CD4-positive, alpha-beta T cell treated with Interleukin-15 for 4 hours (primary cell): Measurements from ENCODE around the gene CDH22.

Experiments
- DNase-seq: peaks from one replicate; pipeline ENCODE4 v3.0.0-alpha.2; 2020; ENCODE audit warnings: low spot score

The CDH22 gene

DNA sequence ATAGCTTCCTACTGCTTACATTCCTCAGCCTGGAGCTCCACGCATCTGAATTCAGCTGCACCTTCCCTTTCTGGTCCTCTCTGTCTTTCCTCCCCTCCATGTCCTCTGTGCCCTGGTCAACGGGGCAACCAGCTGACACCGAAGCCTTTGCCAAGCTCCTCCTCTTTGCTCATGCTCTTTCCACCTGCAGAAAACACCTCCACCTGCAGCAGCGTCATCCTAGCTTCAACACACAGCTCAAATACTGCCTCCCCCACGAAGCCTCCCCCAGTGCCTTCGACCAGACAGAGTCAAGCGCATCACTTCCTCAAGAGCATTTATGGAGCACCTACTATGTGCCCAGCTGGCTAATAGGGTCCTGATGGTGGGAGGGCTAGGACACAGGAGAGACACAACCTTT lies 9.2 kb downstream of the CDH22 start:
- DNase-seq = no peak

DNA sequence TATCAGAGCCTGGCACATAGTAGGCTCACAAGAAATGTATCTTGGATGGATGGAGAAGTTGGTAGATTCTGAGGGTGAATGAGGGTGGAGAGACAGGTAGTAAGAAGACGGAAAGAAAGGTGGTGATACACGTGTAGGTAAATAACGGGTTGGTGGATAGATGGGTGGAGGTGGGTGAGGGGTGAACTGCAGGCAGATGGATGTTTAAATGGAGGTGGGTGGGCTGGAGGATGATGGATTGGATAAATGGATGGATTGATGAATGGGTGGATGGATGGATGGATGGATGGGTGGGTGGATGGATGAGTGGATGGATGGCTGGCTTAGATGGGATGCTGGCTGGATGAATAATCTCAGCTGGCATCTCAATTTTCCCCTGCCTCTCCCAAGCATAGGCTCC lies 9.9 kb downstream of the CDH22 start:
- no peak for DNase-seq

DNA sequence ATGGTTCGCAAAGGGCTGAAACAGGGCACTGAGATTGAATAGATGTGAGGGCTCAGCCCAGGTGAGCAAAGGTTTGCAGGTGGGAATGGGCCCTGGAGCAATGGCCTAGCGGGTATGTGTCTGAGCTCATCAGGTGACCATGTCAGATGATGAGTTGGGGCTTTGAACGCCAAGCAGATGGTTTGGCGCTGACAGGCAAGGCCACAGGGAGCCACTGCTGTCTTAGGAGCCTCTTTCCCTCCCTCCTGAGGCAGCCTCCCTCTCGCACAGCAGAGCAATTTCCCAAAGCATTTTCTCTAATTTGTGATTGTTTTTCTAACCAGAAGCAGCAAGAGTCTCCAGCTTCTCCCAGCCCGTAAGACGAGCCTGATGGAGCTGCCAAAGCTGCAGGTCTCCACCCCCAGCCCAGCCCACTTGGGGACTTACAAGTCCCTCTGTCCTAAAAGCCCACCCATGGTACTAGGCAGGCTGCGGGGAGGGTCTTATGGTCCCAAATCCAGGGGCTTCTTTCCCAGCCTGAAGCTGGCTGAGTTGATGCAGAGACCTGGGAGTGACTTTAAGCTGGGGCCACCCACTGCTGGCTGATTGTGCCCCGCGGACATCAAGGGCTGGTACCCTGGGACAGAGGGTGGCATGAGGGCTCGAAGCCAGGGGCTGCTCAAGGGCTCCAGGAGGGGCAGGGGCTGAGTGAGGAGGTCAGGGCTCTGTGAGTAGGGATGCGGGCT lies 11.6 kb downstream of the CDH22 start:
- no peak for DNase-seq

GRCh38 chr20:46293084-46293483 lies 15.2 kb downstream of the CDH22 start:
- no peak for DNase-seq

GRCh38 chr20:46291401-46291800 lies 16.9 kb downstream of the CDH22 start:
- DNase-seq = no peak

GRCh38 chr20:46289432-46289831 lies 18.9 kb downstream of the CDH22 start:
- no peak for DNase-seq

GRCh38 chr20:46286977-46287376 lies 21.3 kb downstream of the CDH22 start:
- no peak for DNase-seq

GRCh38 chr20:46286382-46286781 lies 21.9 kb downstream of the CDH22 start:
- no peak for DNase-seq

DNA sequence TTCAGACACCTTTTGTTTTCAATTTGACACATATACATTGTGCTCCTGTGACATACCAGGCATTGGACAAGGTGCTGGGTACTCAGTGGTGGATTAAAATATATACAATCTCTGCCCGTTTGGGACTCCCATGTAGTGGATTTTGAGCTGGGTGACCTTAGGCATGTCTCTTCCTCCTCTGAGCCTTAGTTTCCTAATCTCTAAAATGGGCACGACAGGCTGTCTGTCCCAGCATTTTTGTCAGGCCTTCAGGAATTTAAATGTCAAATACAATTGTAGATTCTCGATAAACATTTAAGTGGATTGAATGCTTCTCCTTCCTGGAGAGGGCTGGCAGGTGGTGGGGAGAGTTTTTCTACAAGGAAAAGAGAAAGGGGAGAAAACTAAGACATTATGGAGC lies 22.6 kb downstream of the CDH22 start:
- no peak for DNase-seq

DNA sequence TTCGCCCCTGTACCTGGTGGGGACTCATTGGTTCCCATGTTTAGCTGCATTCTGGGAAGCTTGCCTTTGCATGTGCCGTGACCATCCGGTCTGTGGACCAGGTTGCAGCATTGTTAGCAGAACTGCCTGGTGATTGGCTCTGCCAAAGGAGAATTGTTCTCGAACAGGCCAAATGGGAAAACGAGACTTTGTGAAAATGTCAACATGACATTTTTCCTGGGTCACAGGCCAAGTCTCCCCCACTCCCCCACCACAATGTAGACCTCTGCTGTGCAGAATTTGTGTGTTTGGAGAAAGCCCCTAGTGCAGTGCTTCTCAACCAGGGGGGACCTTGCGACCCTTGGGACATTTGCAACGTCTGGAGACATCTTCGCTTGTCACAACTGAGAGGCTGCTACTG lies 23.2 kb downstream of the CDH22 start:
- no peak for DNase-seq

- DNase-seq = no peak
Measured at GRCh38 chr20:46284040-46284427, 24.3 kb downstream of the CDH22 start.

DNA sequence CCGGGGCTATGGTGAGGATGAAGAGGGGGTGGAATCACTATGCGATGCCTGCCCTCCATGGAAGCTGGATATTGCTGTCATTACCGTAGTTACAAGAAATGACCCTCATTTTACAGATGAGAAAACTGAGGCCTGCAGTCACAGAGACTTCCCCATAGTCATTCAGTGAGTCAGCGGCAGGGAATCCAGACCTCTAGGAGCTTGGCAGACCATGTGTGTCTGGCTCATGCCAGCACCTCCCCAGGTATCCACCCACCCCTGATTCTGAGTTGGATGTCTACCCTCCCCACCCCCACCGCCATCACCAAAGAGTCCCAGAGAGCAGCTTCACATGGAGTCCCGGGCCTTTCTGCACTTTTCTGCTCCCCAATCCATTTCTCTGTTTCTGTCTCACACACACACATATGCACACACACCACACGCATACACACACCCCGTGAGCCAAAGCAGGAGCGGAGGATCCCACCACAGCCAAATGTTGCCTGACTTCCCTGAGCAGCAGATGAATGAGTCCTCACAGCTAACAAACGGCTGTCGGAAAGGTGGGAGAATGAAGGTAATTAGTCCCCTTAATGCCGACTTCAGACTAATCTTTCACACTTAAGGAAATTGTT lies 24.8 kb downstream of the CDH22 start:
- no peak for DNase-seq

DNA sequence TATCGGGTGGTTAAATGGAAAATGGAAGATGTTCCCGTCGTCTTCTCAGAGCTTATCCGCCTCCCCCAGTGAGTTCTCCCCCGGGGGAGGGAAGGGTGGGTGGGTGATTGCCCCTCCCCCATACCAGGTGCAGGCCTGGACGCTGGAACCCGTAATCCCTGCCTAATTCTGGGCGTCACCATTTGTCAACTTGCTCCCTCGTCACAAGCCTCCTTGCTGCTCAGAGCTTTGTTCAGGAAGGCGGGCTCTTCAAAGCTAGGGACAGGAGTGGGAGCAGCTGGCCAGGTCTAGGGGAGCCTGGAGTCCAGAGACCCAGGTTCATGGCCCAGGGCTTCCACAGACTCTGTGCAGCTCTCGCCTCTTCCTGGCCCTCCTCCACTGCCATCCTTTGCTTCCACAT lies 25.6 kb downstream of the CDH22 start:
- no peak for DNase-seq

DNA sequence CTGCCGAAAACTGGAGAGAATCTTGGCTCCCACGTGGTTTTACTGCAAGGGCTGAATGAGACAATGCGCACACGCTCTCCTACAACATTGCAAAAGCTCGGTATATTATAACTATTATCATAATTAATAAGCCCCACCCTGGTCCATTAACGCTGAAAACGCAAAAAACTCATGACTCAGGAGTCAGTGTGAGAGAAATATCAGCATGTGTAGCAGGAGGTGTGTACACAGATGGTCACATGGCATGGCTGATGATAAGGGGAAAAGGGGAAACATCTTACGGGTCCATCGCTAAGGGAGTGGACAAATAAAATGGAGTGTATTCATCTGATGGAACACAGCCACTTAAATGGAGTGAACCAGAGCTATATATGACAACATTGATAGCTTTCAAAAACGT lies 29.2 kb downstream of the CDH22 start:
- DNase-seq = no peak

GRCh38 chr20:46277602-46278001 lies 30.7 kb downstream of the CDH22 start:
- DNase-seq = no peak

- DNase-seq = no peak
Measured at GRCh38 chr20:46276531-46276930, 31.8 kb downstream of the CDH22 start.

- no peak for DNase-seq
Measured at GRCh38 chr20:46275091-46275490, 33.2 kb downstream of the CDH22 start.

GRCh38 chr20:46273717-46274116 lies 34.6 kb downstream of the CDH22 start:
- DNase-seq = no peak

DNA sequence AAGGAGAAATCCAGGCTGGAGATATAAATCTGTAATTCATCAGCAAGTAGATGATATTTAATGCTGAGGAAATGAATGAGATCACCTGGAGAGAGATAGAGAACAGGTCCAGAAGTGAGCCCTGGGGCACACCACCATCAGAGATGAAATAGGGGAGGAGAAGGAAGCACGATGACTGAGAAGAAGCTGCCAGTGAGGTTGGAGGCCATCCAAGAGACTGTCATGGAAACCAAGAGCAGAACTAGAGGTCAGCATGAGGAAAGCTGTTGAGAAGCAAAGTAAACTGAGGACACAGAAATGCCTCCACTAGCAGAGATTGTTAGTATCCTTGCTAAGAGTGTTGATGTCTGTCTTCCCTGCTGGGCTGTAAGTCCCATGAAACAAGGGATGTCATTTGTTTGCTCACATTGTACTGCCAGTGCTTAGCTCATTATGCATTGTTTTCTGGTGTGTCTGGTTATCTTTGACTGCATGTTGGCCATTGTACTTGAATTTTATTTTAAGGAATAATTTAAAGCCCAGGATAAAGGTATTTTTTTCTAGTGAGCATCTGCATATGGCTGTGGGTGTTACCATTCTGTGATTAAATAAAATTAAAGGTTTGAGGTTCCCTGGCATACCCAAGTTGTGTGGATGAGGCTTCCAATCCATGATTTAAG lies 35.8 kb downstream of the CDH22 start:
- no peak for DNase-seq

DNA sequence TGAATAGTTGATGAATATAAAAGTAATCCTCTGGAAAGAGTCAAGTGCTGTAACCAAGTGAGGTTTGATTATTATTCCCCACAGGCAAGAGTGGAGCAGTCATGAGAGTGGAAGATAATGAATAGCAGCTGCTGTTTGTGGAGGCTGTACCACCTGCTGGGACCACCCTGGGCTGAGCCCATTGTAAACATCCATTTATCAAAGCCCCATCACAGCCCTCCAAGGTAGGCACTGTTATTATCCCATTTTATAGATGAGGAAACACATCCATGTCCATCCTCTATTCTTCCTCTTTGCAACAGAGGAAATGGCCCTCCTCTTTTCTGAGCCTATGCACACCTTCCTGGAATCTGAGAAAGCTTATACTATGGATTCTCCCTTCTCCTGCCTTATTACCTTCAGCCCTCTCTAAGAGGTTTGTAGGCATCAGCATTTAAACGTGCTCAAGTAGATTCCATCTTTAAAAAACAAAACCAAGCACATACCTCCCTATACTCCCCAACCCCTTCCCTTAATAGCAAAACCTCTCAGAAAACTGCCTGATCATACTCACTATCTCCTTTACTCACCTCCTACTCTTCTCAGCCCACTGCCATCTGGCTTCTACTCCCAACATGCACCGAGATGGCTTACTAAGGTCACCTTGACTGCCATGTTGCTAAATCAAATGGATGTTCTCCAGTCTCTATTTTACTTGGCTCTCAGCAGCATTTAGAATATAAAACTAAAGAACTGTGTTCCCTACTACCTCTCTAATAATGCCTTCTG lies 37.1 kb downstream of the CDH22 start:
- no peak for DNase-seq

GRCh38 chr20:46269372-46269771 lies 38.9 kb downstream of the CDH22 start:
- no peak for DNase-seq

GRCh38 chr20:46268662-46269061 lies 39.6 kb downstream of the CDH22 start:
- no peak for DNase-seq

DNA sequence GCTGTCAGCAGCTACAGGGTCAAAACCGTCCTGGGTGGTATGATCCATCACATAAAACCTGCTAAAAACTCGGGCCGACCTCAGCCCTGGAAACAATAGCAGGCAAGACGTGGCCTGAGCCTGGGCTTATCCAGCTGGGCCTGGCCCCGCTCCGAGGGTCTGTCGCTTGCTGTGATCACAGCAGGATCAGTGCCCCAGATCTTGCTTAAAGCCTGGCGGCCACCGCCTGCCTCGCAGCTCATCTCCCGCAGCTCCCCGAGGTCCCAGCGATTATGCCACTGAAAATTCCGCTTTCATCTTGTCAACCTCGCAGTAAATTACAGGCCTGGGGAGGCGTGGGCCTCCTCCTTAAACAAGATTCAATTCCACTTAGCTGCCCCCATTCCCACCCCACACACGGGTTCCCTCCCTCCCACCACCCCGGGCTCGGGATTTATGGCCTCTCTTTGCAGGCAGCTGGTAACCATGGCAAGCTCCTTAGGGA lies 40.1 kb downstream of the CDH22 start:
- no peak for DNase-seq
